K562 (cell line): ENCODE data around the gene PPT2. TPM values are rescaled to one million over a fixed set of nuclear protein-coding genes. Genes with fewer than 3 reads are reported as not detected.

Experiments used
- ARID1B ChIP-seq: fragments of 450-650 bp; IDR thresholded peaks from 2 replicates; pipeline ENCODE4 v1.6.1; 2016; ENCODE audit warnings: antibody characterized with exemption, mild to moderate bottlenecking, inconsistent platforms
- BMI1 ChIP-seq: fragments of 150-350 bp; IDR thresholded peaks from 2 replicates; pipeline ENCODE4 v1.6.1; 2014; ENCODE audit warnings: low read length
- HINFP ChIP-seq: fragments of 450-650 bp; conservative IDR thresholded peaks from 2 replicates; pipeline ENCODE4 v1.6.1; 2016; ENCODE audit warnings: missing genetic modification characterization, low read depth, mild to moderate bottlenecking, control low read depth, missing compliant biosample characterization
- HMBOX1 ChIP-seq: sonication (generic); IDR thresholded peaks from 2 replicates; pipeline ENCODE4 v1.6.1; 2016
- LARP7 ChIP-seq: fragments of 450-650 bp; IDR thresholded peaks from 2 replicates; pipeline ENCODE4 v1.6.1; 2016
- MXI1 ChIP-seq: IDR thresholded peaks from 2 replicates; pipeline ENCODE4 v1.6.1; 2011; ENCODE audit warnings: low read depth, mild to moderate bottlenecking, improper control_type of control experiment, low read length
- SLC30A9 ChIP-seq: fragments of 250-450 bp; sonication (Bioruptor Pico); IDR thresholded peaks from 2 replicates; pipeline ENCODE4 v1.8.0; 2022; ENCODE audit warnings: mild to moderate bottlenecking, moderate library complexity
- SMARCA5 ChIP-seq: fragments of 450-650 bp; IDR thresholded peaks from 2 replicates; pipeline ENCODE4 v1.6.1; 2016
- SNRNP70 ChIP-seq: fragments of 200-400 bp; formaldehyde crosslinking; optimal IDR thresholded peaks from 2 replicates; pipeline ENCODE3; 2017; ENCODE audit warnings: low read depth, low read length
- XRCC4 ChIP-seq: IDR thresholded peaks from one replicate; pipeline ENCODE4 v1.6.1; 2011; ENCODE audit not compliant: insufficient read depth, insufficient read length; ENCODE audit errors: extremely low read depth
- ZFPM2 ChIP-seq: fragments of 250-450 bp; sonication (Bioruptor Pico); IDR thresholded peaks from 2 replicates; pipeline ENCODE4 v1.5.1; 2022; ENCODE audit warnings: mild to moderate bottlenecking
- ZNF165 ChIP-seq: fragments of 250-450 bp; sonication (Bioruptor Pico); IDR thresholded peaks from 2 replicates; pipeline ENCODE4 v1.4.0; 2020; ENCODE audit warnings: borderline replicate concordance
- ZNF3 ChIP-seq: fragments of 250-450 bp; sonication (Bioruptor Pico); IDR thresholded peaks from 2 replicates; pipeline ENCODE4 v1.5.0; 2021; ENCODE audit warnings: mild to moderate bottlenecking, moderate library complexity
- ZNF347 ChIP-seq: fragments of 450-650 bp; formaldehyde crosslinking; IDR thresholded peaks from 2 replicates; pipeline ENCODE4 v1.4.0; 2020; ENCODE audit warnings: low read depth, mild to moderate bottlenecking, moderate library complexity
- ZNF589 ChIP-seq: fragments of 200-800 bp; sonication (Bioruptor generic); IDR thresholded peaks from 2 replicates; pipeline ENCODE4 v1.6.1; 2016; ENCODE audit warnings: low read depth, missing genetic modification characterization, missing compliant biosample characterization
- ZNF780A ChIP-seq: fragments of 250-450 bp; sonication (Bioruptor Pico); IDR thresholded peaks from 2 replicates; pipeline ENCODE4 v1.5.0; 2021; ENCODE audit warnings: mild to moderate bottlenecking
- ZSCAN32 ChIP-seq: fragments of 450-650 bp; formaldehyde crosslinking; IDR thresholded peaks from 2 replicates; pipeline ENCODE4 v1.4.0; 2020; ENCODE audit warnings: mild to moderate bottlenecking, moderate library complexity
- polyA plus RNA-seq, 8 experiments: library from polyadenylated mRNA; depleted of rRNA in 4 of 8; stranded (reverse) in 5 of 8; unstranded in 3 of 8; fragments of >200 nt; fragmentation: Nextera tagmentation in 2 of 8; fragmentation: Illumina TruSeq in 1 of 8; extraction: Ambion mirVana in 2 of 8; extraction: Trizol in 1 of 8; gene quantifications; 2 replicates each; pipeline versions ENCODE4 v1.2.1 to v1.2.3, GENCODE V29; 2011 to 2014; ENCODE audit warnings: inconsistent platforms in 1 of 8, missing spikeins in 1 of 8
- total RNA-seq, 7 experiments: library from RNA; depleted of rRNA in 6 of 7; stranded (reverse); fragments of >200 nt in 6 of 7; fragmentation: Illumina TruSeq in 2 of 7; extraction: Trizol in 2 of 7; gene quantifications; 2 replicates each; pipeline versions ENCODE4 v1.2.1 to v1.2.3, GENCODE V29; 2011 to 2021; ENCODE audit warnings: low replicate concordance in 1 of 7
- TF ChIP-seq, protein P1 (sequence below): fragments of 450-650 bp; conservative IDR thresholded peaks from 2 replicates; pipeline ENCODE4 v1.6.1; 2016; ENCODE audit warnings: missing genetic modification characterization, low read depth, mild to moderate bottlenecking, missing compliant biosample characterization, moderate library complexity
- TF ChIP-seq, protein P2 (sequence below): fragments of 250-450 bp; sonication (Bioruptor Pico); IDR thresholded peaks from 2 replicates; pipeline ENCODE4 v1.5.0; 2021; ENCODE audit warnings: mild to moderate bottlenecking, moderate library complexity
- TF ChIP-seq, protein P3 (sequence below): fragments of 450-650 bp; formaldehyde crosslinking; IDR thresholded peaks from 2 replicates; pipeline ENCODE4 v1.4.0; 2022; ENCODE audit warnings: mild to moderate bottlenecking, moderate library complexity

PPT2 gene
- total and polyA plus RNA-seq, 9 of the 15 experiments (the other 6 are each of a cell fraction or from before 2014, with no cell fraction given), result 27.4 to 98.8 (median 69.9) TPM

GRCh38 chr6:32127717-32128592 is 26.0 kb upstream of the PPT2 start, which contains the start of gene ATF6B (continued):
- TF ChIP-seq BMI1 (no peak), ZSCAN32 (CRISPR knock-in tag) (no peak), ZNF780A (CRISPR knock-in tag) (no peak), ZNF3 (no peak), ARID1B (peak; percentile 22), MXI1 (0 out of 2 replicates have a peak, but pooled peaks have one; percentile 45), ZNF165 (CRISPR knock-in tag) (no peak), ZFPM2 (CRISPR knock-in tag) (no peak; the same call in 1 of the 2 replicates), ZNF347 (no peak), SNRNP70 (no peak), ZNF589 (CRISPR knock-in tag) (no peak), LARP7 (peak; percentile 22; the same call in 1 of the 2 replicates), HMBOX1 (no peak), XRCC4 (no peak), SMARCA5 (no peak; the same call in 1 of the 2 replicates), SLC30A9 (CRISPR knock-in tag) (no peak), HINFP (no peak)
- TF ChIP-seq, protein P1, sequence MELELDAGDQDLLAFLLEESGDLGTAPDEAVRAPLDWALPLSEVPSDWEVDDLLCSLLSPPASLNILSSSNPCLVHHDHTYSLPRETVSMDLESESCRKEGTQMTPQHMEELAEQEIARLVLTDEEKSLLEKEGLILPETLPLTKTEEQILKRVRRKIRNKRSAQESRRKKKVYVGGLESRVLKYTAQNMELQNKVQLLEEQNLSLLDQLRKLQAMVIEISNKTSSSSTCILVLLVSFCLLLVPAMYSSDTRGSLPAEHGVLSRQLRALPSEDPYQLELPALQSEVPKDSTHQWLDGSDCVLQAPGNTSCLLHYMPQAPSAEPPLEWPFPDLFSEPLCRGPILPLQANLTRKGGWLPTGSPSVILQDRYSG (tag), result no peak
- TF ChIP-seq, protein P2, sequence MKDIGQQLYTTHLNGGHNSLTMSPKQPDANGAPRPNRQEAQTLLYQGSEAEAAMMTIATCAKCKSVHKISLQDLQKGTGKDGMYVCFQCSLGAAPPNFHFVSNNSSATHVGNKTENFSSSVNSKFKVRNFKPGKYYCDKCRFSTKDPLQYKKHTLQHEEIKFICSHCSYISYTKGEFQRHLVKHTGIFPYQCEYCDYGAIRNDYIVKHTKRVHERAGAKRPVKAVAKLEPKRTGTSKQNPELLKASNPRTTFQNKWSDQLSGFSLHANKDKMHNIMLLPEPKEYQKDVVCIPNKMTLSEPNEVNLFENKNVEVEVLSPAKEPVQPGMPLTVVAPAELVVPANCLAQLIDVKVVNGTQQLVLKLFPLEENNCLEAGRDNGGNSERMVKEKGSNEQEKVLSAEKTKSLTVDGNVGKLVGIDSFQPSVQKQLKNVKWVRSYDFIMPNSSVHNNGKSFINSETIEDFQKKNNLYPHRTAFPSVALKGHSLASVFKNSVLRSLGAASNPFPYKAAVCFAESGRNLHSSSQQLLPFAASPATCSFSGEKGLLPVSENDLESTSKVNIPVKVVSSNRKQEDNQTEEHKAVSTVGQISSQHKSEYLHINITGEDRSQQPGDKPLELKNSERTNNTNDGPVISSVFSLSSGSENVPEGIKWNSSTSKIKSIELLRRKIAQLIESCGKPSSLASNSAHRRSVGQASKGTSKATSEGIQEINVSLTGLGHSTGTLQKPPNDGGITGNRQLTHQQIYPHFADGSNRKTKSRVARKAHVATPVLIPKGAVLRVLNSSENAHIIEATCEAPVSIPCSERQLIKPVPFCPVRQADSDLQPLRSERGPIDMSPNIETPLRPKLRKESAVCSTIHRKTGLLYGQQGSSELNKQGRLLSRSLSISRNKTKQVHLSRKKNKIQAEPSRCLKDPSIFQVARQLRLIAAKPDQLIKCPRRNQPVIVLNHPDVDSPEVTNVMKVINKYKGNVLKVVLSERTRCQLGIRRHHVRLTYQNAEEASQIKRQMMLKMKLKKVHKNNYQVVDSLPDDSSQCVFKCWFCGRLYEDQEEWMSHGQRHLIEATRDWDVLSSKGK (CRISPR knock-in tag), result no peak
- TF ChIP-seq, protein P3, sequence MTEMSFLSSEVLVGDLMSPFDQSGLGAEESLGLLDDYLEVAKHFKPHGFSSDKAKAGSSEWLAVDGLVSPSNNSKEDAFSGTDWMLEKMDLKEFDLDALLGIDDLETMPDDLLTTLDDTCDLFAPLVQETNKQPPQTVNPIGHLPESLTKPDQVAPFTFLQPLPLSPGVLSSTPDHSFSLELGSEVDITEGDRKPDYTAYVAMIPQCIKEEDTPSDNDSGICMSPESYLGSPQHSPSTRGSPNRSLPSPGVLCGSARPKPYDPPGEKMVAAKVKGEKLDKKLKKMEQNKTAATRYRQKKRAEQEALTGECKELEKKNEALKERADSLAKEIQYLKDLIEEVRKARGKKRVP, result 0 out of 2 replicates have a peak, but pooled peaks have one; percentile 35
